Muscle of arm (tissue), 12 donors: Measurements from ENCODE around the gene SGK1. TPM values are rescaled to one million over a fixed set of nuclear protein-coding genes. Genes with fewer than 3 reads are reported as not detected.
A peak's percentile ranks its signal among the peaks of the same experiment; 100 is the strongest.
"Not testable (repeated sequence)": the region's sequence is repeated elsewhere in the genome, so short reads cannot be mapped to it uniquely, and the experiment has no call there.

Experiments used
- DNase-seq: peaks from one replicate; pipeline ENCODE4 v3.0.0-alpha.2; 2013
- polyA plus RNA-seq, 12 donors: library from polyadenylated mRNA; unstranded; fragments of 120-200 nt; gene quantifications; one replicate each; pipeline ENCODE4 v1.2.1, GENCODE V29; 2013; ENCODE audit not compliant: insufficient read length in 12 of 12

SGK1 gene
- polyA plus RNA-seq, 12 donors: 24.0 to 58.8 (median 32.6) TPM; not detected in 1

GRCh38 chr6:134308800-134309199, 9.1 kb downstream of the SGK1 start:
- no peak for DNase-seq

GRCh38 chr6:134307870-134308269, 10.0 kb downstream of the SGK1 start:
- DNase-seq: no peak

- DNase-seq: no peak
These were observed 10.8 kb downstream of the SGK1 start for GRCh38 chr6:134307075-134307474.

GRCh38 chr6:134304381-134304780, 13.5 kb downstream of the SGK1 start:
- DNase-seq: not testable (repeated sequence)

- no peak for DNase-seq
These were observed 14.0 kb downstream of the SGK1 start for GRCh38 chr6:134303891-134304290.

- DNase-seq: no peak
These were observed 18.7 kb downstream of the SGK1 start for GRCh38 chr6:134299236-134299635.

- DNase-seq: no peak
These were observed 21.1 kb downstream of the SGK1 start for GRCh38 chr6:134296762-134297161.

- peak; percentile 63 for DNase-seq
These were observed 21.9 kb downstream of the SGK1 start for GRCh38 chr6:134295953-134296553.

- no peak for DNase-seq
These were observed 24.2 kb downstream of the SGK1 start for GRCh38 chr6:134293659-134294161.

GRCh38 chr6:134291156-134291555, 26.8 kb downstream of the SGK1 start:
- no peak for DNase-seq

GRCh38 chr6:134289204-134289575, 28.7 kb downstream of the SGK1 start:
- no peak for DNase-seq

GRCh38 chr6:134288538-134289203, 29.2 kb downstream of the SGK1 start:
- peak; percentile 51 for DNase-seq

GRCh38 chr6:134287859-134288537, 29.9 kb downstream of the SGK1 start:
- DNase-seq: no peak

GRCh38 chr6:134282816-134283215, 35.1 kb downstream of the SGK1 start:
- no peak for DNase-seq

- DNase-seq: no peak
These were observed 36.5 kb downstream of the SGK1 start for GRCh38 chr6:134281388-134281787.

- no peak for DNase-seq
These were observed 39.9 kb downstream of the SGK1 start for GRCh38 chr6:134278000-134278399.

GRCh38 chr6:134276891-134277377, 41.0 kb downstream of the SGK1 start:
- not testable (repeated sequence) for DNase-seq

- no peak for DNase-seq
These were observed 45.5 kb downstream of the SGK1 start for GRCh38 chr6:134272374-134272773.

GRCh38 chr6:134267917-134268361, 50.0 kb downstream of the SGK1 start:
- no peak for DNase-seq

- no peak for DNase-seq
These were observed 51.1 kb downstream of the SGK1 start for GRCh38 chr6:134266776-134267175.

- no peak for DNase-seq
These were observed 56.1 kb downstream of the SGK1 start for GRCh38 chr6:134261766-134262165.

- no peak for DNase-seq
These were observed 59.0 kb downstream of the SGK1 start for GRCh38 chr6:134258849-134259306.

- no peak for DNase-seq
These were observed 60.4 kb downstream of the SGK1 start for GRCh38 chr6:134257516-134257915.
